PC-3 (cell line): ENCODE results near the gene DBP. TPM values are rescaled to one million over a fixed set of nuclear protein-coding genes. Genes with fewer than 3 reads are reported as not detected.
A peak's percentile ranks its signal among the peaks of the same experiment; 100 is the strongest.

Source experiments
- ATAC-seq: fragments of 200-7000 bp; cut with Tn5 transposase; 2 replicates; pipeline ENCODE4 v1.9.1; 2020; ENCODE audit warnings: mild to moderate bottlenecking, moderate library complexity
- BruUV-seq: library from RNA; stranded (reverse); fragments of 400-500 nt; replicated peaks from 2 replicates; lab custom pipeline; 2021; lab: Mats Ljungman, UMichigan
- CTCF ChIA-PET: fragments of 300-600 bp; sonication (Branson Sonifier 250); formaldehyde crosslinking; loops from one replicate; lab custom pipeline; 2022; ENCODE audit warnings: antibody characterized with exemption; lab: Charles Lee
- POLR2A ChIA-PET: fragments of 300-600 bp; sonication (Branson Sonifier 250); formaldehyde crosslinking; loops from one replicate; lab custom pipeline; 2022; ENCODE audit warnings: antibody characterized with exemption; ENCODE audit not compliant: unreplicated experiment; lab: Charles Lee
- DNase-seq: peaks from one replicate; pipeline ENCODE4 v3.0.0-alpha.2; 2015
- H2AFZ ChIP-seq: fragments of 300-600 bp; sonication (generic); 2 replicates; pipeline ENCODE4 v1.6.0; 2016; ENCODE audit warnings: antibody characterized with exemption, low read length
- H3F3A ChIP-seq: fragments of 300-600 bp; sonication (generic); one replicate; pipeline ENCODE4 v1.6.0; 2017; ENCODE audit warnings: antibody characterized with exemption, low read length, control low read depth, mild to moderate bottlenecking; ENCODE audit not compliant: unreplicated experiment
- H3K27ac ChIP-seq: fragments of 300-600 bp; sonication (generic); 2 replicates; pipeline ENCODE4 v1.5.1; 2016; ENCODE audit warnings: mild to moderate bottlenecking, low read length
- H3K27me3 ChIP-seq: fragments of 300-600 bp; sonication (generic); 2 replicates; pipeline ENCODE4 v1.6.1; 2016; ENCODE audit warnings: low read length, mixed read lengths
- H3K36me3 ChIP-seq: fragments of 300-600 bp; sonication (generic); 2 replicates; pipeline ENCODE4 v1.6.1; 2016; ENCODE audit warnings: low read depth, mixed run types, low read length, mixed read lengths
- H3K4me1 ChIP-seq: fragments of 300-600 bp; sonication (generic); 2 replicates; pipeline ENCODE4 v1.5.1; 2016; ENCODE audit warnings: low read length; ENCODE audit not compliant: insufficient read depth
- H3K4me2 ChIP-seq: fragments of 300-600 bp; sonication (generic); 2 replicates; pipeline ENCODE4 v1.6.0; 2016; ENCODE audit warnings: low read length
- H3K4me3 ChIP-seq: fragments of 300-600 bp; sonication (generic); 2 replicates; pipeline ENCODE4 v1.5.1; 2016; ENCODE audit warnings: mild to moderate bottlenecking, low read length, mixed read lengths
- H3K79me2 ChIP-seq: fragments of 300-600 bp; sonication (generic); 2 replicates; pipeline ENCODE4 v1.6.1; 2017; ENCODE audit warnings: low read length, mixed read lengths
- H3K9ac ChIP-seq: fragments of 300-600 bp; sonication (generic); 2 replicates; pipeline ENCODE4 v1.6.0; 2016; ENCODE audit warnings: mild to moderate bottlenecking, low read length
- H3K9me2 ChIP-seq: fragments of 300-600 bp; sonication (generic); replicated peaks from 2 replicates; pipeline ENCODE4 v1.6.1; 2016; ENCODE audit warnings: mixed run types, low read length, mixed read lengths
- H3K9me3 ChIP-seq: fragments of 300-600 bp; sonication (generic); 2 replicates; pipeline ENCODE4 v1.6.1; 2016; ENCODE audit warnings: low read length, mixed read lengths
- H4K20me1 ChIP-seq: fragments of 300-600 bp; sonication (generic); 2 replicates; pipeline ENCODE4 v1.6.1; 2016; ENCODE audit warnings: low read length, mixed read lengths
- CTCF ChIP-seq: fragments of 300-600 bp; sonication (generic); conservative IDR thresholded peaks from 2 replicates; pipeline ENCODE4 v1.5.1; 2017; ENCODE audit warnings: antibody characterized with exemption, low read depth, mild to moderate bottlenecking, low read length
- EZH2 ChIP-seq: fragments of 300-600 bp; sonication (generic); IDR thresholded peaks from one replicate; pipeline ENCODE4 v1.6.1; 2017; ENCODE audit warnings: antibody characterized with exemption, mild to moderate bottlenecking, low read length; ENCODE audit not compliant: unreplicated experiment
- EZH2phosphoT487 ChIP-seq: fragments of 300-600 bp; sonication (generic); IDR thresholded peaks from 2 replicates; pipeline ENCODE4 v1.6.1; 2018; ENCODE audit warnings: mild to moderate bottlenecking, antibody characterized with exemption, low read length, borderline replicate concordance
- intact Hi-C: fragments of 100-400 bp; cut with micrococcal nuclease; formaldehyde crosslinking; loops from 2 replicates; pipeline ENCODE4 v1.9.0; 2023
- total RNA-seq: library from RNA; depleted of rRNA; stranded (reverse); fragments of >200 nt; gene quantifications from 2 replicates; pipeline ENCODE4 v1.2.3, GENCODE V29; 2014

DBP gene
- total RNA-seq, 1 experiment from 2014 or later: 12.2 TPM

- POLR2A ChIA-PET: no interaction called here
- H3K9ac ChIP-seq: peak overlapping the region; percentile 99
- peaks cover 42% of the 10 kb centered on the region for H3K79me2 ChIP-seq
- no TSS peak for BruUV-seq
- DNase-seq (no peak), ATAC-seq (no peak)
- CTCF ChIA-PET: no interaction called here
- H3F3A ChIP-seq: no peaks in the 10 kb centered on the region
- H3K4me1 ChIP-seq: peaks cover 27% of the 10 kb centered on the region
- H3K27ac ChIP-seq: no peak overlapping the region
- peak overlapping the region; percentile 100 for H3K4me3 ChIP-seq
- no peaks in the 10 kb centered on the region for H3K9me3 ChIP-seq
- H3K27me3 ChIP-seq: no peaks in the 10 kb centered on the region
- H4K20me1 ChIP-seq: peaks cover 32% of the 10 kb centered on the region
- TF ChIP-seq CTCF: no peak
- no peak for TF ChIP-seq EZH2phosphoT487
- no peak for TF ChIP-seq EZH2
- H2AFZ ChIP-seq: no peak overlapping the region
- intact Hi-C loops: no loop called here
- H3K4me2 ChIP-seq: peak overlapping the region; percentile 98
- H3K36me3 ChIP-seq: peaks cover 35% of the 10 kb centered on the region
- H3K9me2 ChIP-seq: no peaks in the 10 kb centered on the region
These were observed 19.8 kb downstream of the DBP start for GRCh38 chr19:48617146-48617937.

DNA sequence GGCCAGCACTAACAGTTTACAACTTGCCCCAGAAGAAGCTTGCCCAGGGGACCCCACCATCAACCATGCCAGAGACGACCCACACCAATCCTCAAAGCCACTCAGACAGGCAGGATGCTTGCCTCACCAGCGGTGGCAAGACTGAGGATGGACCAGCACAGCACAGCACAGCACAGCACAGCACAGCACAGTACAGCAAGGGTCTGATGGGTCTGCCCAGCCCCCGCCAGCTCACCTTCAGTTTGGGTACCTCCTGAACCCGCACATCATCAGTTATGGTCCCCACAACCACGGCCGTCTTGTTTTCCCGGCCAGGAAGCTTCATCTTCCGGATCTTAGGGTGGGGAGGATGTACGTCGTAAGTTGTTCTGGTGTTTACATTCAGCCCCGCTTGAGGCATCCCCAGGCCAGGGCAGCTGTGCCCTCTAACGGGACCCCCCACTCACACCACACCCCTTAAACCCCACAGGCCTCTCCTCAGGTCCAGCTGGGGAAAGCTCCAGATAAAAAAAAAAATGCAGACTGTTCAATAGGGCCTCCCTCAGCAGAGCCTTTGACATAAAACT is 20.6 kb downstream of the DBP start:
- no peaks in the 10 kb centered on the region for H3F3A ChIP-seq
- no peak overlapping the region for H2AFZ ChIP-seq
- CTCF ChIA-PET: no interaction called here
- H3K4me1 ChIP-seq: peaks cover 27% of the 10 kb centered on the region
- no TSS peak for BruUV-seq
- intact Hi-C loops: no loop called here
- TF ChIP-seq CTCF (no peak), EZH2phosphoT487 (no peak), EZH2 (no peak)
- peak overlapping the region; percentile 98 for H3K4me2 ChIP-seq
- peaks cover 35% of the 10 kb centered on the region for H3K36me3 ChIP-seq
- ATAC-seq: no peak
- H3K27ac ChIP-seq: no peak overlapping the region
- no peaks in the 10 kb centered on the region for H3K27me3 ChIP-seq
- peaks cover 32% of the 10 kb centered on the region for H4K20me1 ChIP-seq
- H3K9me3 ChIP-seq: no peaks in the 10 kb centered on the region
- no peak for DNase-seq
- peaks cover 42% of the 10 kb centered on the region for H3K79me2 ChIP-seq
- peak overlapping the region; percentile 100 for H3K4me3 ChIP-seq
- no peaks in the 10 kb centered on the region for H3K9me2 ChIP-seq
- POLR2A ChIA-PET: interaction anchor here (0.6 kb wide), 1 partner anchor 1764 kb away, joined by 4 read pairs; no protein-coding TSS in a partner anchor
- H3K9ac ChIP-seq: no peak overlapping the region; the same call in 1 of the 2 replicates
